K562 (cell line): ENCODE data around the gene SPATA3. TPM values are rescaled to one million over a fixed set of nuclear protein-coding genes. Genes with fewer than 3 reads are reported as not detected.

Source experiments
- FUS ChIP-seq: fragments of 200-400 bp; formaldehyde crosslinking; optimal IDR thresholded peaks from 2 replicates; pipeline ENCODE3; 2017; ENCODE audit warnings: low read depth, low read length
- GATA2 ChIP-seq: sonication (generic); formaldehyde crosslinking; IDR thresholded peaks from 2 replicates; pipeline ENCODE4 v1.4.0; 2020; ENCODE audit warnings: mild to moderate bottlenecking, missing genetic modification reagents
- GATAD2B ChIP-seq: fragments of 450-650 bp; IDR thresholded peaks from 2 replicates; pipeline ENCODE4 v1.6.1; 2017; ENCODE audit warnings: mild to moderate bottlenecking, borderline replicate concordance
- KDM2B ChIP-seq: fragments of 250-450 bp; sonication (Bioruptor Pico); IDR thresholded peaks from 2 replicates; pipeline ENCODE4 v1.8.0; 2021; ENCODE audit warnings: mild to moderate bottlenecking, moderate library complexity
- POLR2AphosphoS5 ChIP-seq: IDR thresholded peaks from 2 replicates; pipeline ENCODE4 v1.6.1; 2011; ENCODE audit warnings: mild to moderate bottlenecking, low read depth, low read length, moderate library complexity; ENCODE audit not compliant: control insufficient read depth, insufficient read depth
- POLR2H ChIP-seq: IDR thresholded peaks from 2 replicates; pipeline ENCODE4 v1.6.1; 2016; ENCODE audit warnings: missing genetic modification characterization, low read depth, mild to moderate bottlenecking, control low read depth, missing compliant biosample characterization, moderate library complexity
- RFX5 ChIP-seq: IDR thresholded peaks from 2 replicates; pipeline ENCODE4 v1.6.1; 2011; ENCODE audit warnings: low read depth, mild to moderate bottlenecking, improper control_type of control experiment, low read length
- STAT5A ChIP-seq: IDR thresholded peaks from 2 replicates; pipeline ENCODE4 v1.6.1; 2012; ENCODE audit warnings: low read length, inconsistent platforms, borderline replicate concordance
- ZBTB1 ChIP-seq: sonication (generic); formaldehyde crosslinking; IDR thresholded peaks from 2 replicates; pipeline ENCODE4 v1.8.1; 2023; ENCODE audit warnings: missing genetic modification reagents, low read depth, mild to moderate bottlenecking, borderline replicate concordance
- ZBTB11 ChIP-seq, 3 experiments: fragments of 200-800 bp in 1 of 3; fragments of 250-450 bp in 1 of 3; fragments of 450-650 bp in 1 of 3; sonication (Bioruptor Pico) in 1 of 3; sonication (Bioruptor generic) in 1 of 3; formaldehyde crosslinking in 1 of 3; IDR thresholded peaks; 2 replicates each; pipeline versions ENCODE4 v1.6.1 to v1.8.0; 2016 to 2022; ENCODE audit warnings: mild to moderate bottlenecking in 2 of 3, missing genetic modification characterization in 2 of 3, missing compliant biosample characterization in 1 of 3, moderate library complexity in 1 of 3
- ZNF253 ChIP-seq: fragments of 250-450 bp; sonication (Bioruptor Pico); conservative IDR thresholded peaks from 2 replicates; pipeline ENCODE4 v1.6.1; 2021; ENCODE audit warnings: mild to moderate bottlenecking
- ZNF609 ChIP-seq: sonication (generic); formaldehyde crosslinking; IDR thresholded peaks from 2 replicates; pipeline ENCODE4 v1.8.1; 2023; ENCODE audit warnings: missing genetic modification reagents, mild to moderate bottlenecking, borderline replicate concordance
- polyA plus RNA-seq, 8 experiments: library from polyadenylated mRNA; depleted of rRNA in 4 of 8; stranded (reverse) in 5 of 8; unstranded in 3 of 8; fragments of >200 nt; fragmentation: Nextera tagmentation in 2 of 8; fragmentation: Illumina TruSeq in 1 of 8; extraction: Ambion mirVana in 2 of 8; extraction: Trizol in 1 of 8; gene quantifications; 2 replicates each; pipeline versions ENCODE4 v1.2.1 to v1.2.3, GENCODE V29; 2011 to 2014; ENCODE audit warnings: inconsistent platforms in 1 of 8, missing spikeins in 1 of 8
- total RNA-seq, 7 experiments: library from RNA; depleted of rRNA in 6 of 7; stranded (reverse); fragments of >200 nt in 6 of 7; fragmentation: Illumina TruSeq in 2 of 7; extraction: Trizol in 2 of 7; gene quantifications; 2 replicates each; pipeline versions ENCODE4 v1.2.1 to v1.2.3, GENCODE V29; 2011 to 2021; ENCODE audit warnings: low replicate concordance in 1 of 7

Gene SPATA3
- total and polyA plus RNA-seq, 9 of the 15 experiments (the other 6 are each of a cell fraction or from before 2014, with no cell fraction given), result not detected

- TF ChIP-seq ZBTB11 (CRISPR knock-in tag; IDR thresholded peaks at IDR 0.05) (no peak), ZBTB1 (CRISPR knock-in tag) (0 out of 2 replicates have a peak, but pooled peaks have one; percentile 25), ZNF609 (no peak), POLR2AphosphoS5 (no peak), GATAD2B (no peak), FUS (no peak), STAT5A (no peak), RFX5 (no peak), GATA2 (no peak), POLR2H (tag) (no peak), KDM2B (CRISPR knock-in tag) (no peak), ZNF253 (CRISPR knock-in tag) (no peak)
Observed at GRCh38 chr2:231037731-231038482, 42.0 kb downstream of the SPATA3 start (continued).
